Upper lobe of left lung (tissue), 6 donors: ENCODE data around the gene BTD. TPM values are rescaled to one million over a fixed set of nuclear protein-coding genes. Genes with fewer than 3 reads are reported as not detected.

Experiments
- ATAC-seq, 2 donors: fragments of 200-7000 bp; cut with Tn5 transposase; one replicate each; pipeline ENCODE4 v1.9.1; 2022; ENCODE audit warnings: mild to moderate bottlenecking in 2 of 2, moderate library complexity in 2 of 2; ENCODE audit not compliant: low FRiP score in 2 of 2
- DNase-seq, 2 donors: peaks; one replicate each; pipeline ENCODE4 v3.0.0-alpha.2; 2019 to 2020
- H3K27ac ChIP-seq, 4 donors: fragments of 200-600 bp; sonication (generic); one replicate each; pipeline ENCODE4 v1.5.1; 2016 to 2019
- H3K27me3 ChIP-seq, 4 donors: fragments of 200-600 bp; sonication (generic); one replicate each; pipeline ENCODE4 v1.5.1; 2017 to 2019
- H3K36me3 ChIP-seq, 4 donors: fragments of 200-600 bp; sonication (generic); one replicate each; pipeline ENCODE4 v1.5.1; 2016 to 2019
- H3K4me1 ChIP-seq, 4 donors: fragments of 200-600 bp; sonication (generic); one replicate each; pipeline ENCODE4 v1.5.1; 2018 to 2019
- H3K4me3 ChIP-seq, 4 donors: fragments of 200-600 bp; sonication (generic); one replicate each; pipeline ENCODE4 v1.5.1; 2017 to 2019; ENCODE audit warnings: mild to moderate bottlenecking in 2 of 4, moderate library complexity in 1 of 4
- H3K9me3 ChIP-seq, 4 donors: fragments of 200-600 bp; sonication (generic); one replicate each; pipeline ENCODE4 v1.5.1; 2018 to 2019
- EP300 ChIP-seq, 4 donors: sonication (generic); formaldehyde crosslinking; IDR thresholded peaks; one replicate each; pipeline ENCODE4 v1.5.1; 2017; ENCODE audit warnings: antibody characterized with exemption in 4 of 4, control low read depth in 2 of 4
- POLR2A ChIP-seq, 4 donors: fragments of 450-650 bp; IDR thresholded peaks; one replicate each; pipeline ENCODE4 v1.5.1; 2016 to 2017; ENCODE audit warnings: antibody characterized with exemption in 4 of 4, mild to moderate bottlenecking in 2 of 4
- POLR2AphosphoS5 ChIP-seq, 2 donors: sonication (generic); formaldehyde crosslinking; IDR thresholded peaks; one replicate each; pipeline ENCODE4 v1.5.1; 2017; ENCODE audit warnings: antibody characterized with exemption in 2 of 2
- WGBS, 2 donors: methylation state at CpG; one replicate each; pipeline ENCODE4 v1.1.5; 2017 to 2018; 5-methylcytosine and 5-hydroxymethylcytosine counted together
- total RNA-seq, 6 donors: library from RNA; depleted of rRNA in 4 of 6; stranded (reverse); fragments of >200 nt in 4 of 6; gene quantifications; one replicate each; pipeline versions ENCODE4 v1.1.0 to v1.2.1, GENCODE V29; 2016 to 2021
- TF ChIP-seq, protein P1 (sequence below), 6 experiments: fragments of 450-650 bp in 4 of 6; fragments of 200-600 bp in 2 of 6; sonication (generic) in 2 of 6; IDR thresholded peaks; one replicate each; pipeline ENCODE4 v1.5.1; 2016 to 2019; ENCODE audit warnings: antibody characterized with exemption in 6 of 6
- donor health status: DM: no; HTN: no; CAD: no; lungs with moderate emphysema.
- donor health status: DM: no; HTN: yes; CAD: no; lungs with severe emphysema.

The BTD gene
- total RNA-seq, 6 donors from 2014 or later = 6.8 to 32.2 (median 21.8) TPM

DNA sequence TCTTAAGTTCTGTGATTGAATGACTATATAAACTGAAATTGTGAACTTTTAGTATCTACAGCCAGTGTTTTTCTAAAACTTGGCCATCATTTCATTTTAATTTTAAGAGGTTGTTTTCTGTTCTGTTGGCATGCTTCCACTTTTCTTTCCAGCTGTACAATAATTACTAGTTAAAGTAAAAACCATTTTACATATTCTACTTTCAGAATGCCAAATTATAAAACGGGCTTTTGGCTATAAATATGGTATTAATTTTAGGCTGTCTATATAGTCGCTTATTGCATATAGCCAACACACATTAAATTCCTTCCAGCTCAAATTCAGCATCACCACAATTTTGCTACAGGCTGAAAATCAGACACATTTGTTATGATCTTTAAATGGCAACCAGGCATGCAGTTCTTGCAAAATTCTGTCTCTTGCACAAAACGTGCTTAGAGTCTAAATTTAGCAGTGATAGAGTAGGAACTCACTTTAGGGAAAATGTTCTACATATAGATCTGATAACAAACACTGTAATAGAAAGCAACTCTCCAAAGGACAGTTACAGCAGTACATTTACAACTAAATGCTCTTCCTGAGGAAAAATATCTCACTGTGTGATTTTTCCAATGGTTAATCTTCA is 81.1 kb downstream of the BTD start:
- DNase-seq (no peak), ATAC-seq (no peak)
- H3K36me3 ChIP-seq = peaks cover 5 to 38% (median 21%) of the 10 kb centered on the region in 4 donors
- 42 to 58% methylated on average over 3 of the region's 3 CpGs for WGBS, 2 donors
- H3K27ac ChIP-seq = no peak overlapping the region
- H3K4me3 ChIP-seq = no peak overlapping the region
- no peaks in the 10 kb centered on the region for H3K9me3 ChIP-seq
- TF ChIP-seq, protein P1, sequence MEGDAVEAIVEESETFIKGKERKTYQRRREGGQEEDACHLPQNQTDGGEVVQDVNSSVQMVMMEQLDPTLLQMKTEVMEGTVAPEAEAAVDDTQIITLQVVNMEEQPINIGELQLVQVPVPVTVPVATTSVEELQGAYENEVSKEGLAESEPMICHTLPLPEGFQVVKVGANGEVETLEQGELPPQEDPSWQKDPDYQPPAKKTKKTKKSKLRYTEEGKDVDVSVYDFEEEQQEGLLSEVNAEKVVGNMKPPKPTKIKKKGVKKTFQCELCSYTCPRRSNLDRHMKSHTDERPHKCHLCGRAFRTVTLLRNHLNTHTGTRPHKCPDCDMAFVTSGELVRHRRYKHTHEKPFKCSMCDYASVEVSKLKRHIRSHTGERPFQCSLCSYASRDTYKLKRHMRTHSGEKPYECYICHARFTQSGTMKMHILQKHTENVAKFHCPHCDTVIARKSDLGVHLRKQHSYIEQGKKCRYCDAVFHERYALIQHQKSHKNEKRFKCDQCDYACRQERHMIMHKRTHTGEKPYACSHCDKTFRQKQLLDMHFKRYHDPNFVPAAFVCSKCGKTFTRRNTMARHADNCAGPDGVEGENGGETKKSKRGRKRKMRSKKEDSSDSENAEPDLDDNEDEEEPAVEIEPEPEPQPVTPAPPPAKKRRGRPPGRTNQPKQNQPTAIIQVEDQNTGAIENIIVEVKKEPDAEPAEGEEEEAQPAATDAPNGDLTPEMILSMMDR (IDR thresholded peaks at IDR 0.05) = no peak
- TF ChIP-seq EP300 (IDR thresholded peaks at IDR 0.05) = no peak
- TF ChIP-seq POLR2A (IDR thresholded peaks at IDR 0.05) = no peak
- peaks cover 0 to 15% (median 8%) of the 10 kb centered on the region in 4 donors for H3K4me1 ChIP-seq
- no peaks in the 10 kb centered on the region for H3K27me3 ChIP-seq

- H3K4me1 ChIP-seq = peaks cover 0 to 15% (median 8%) of the 10 kb centered on the region in 4 donors
- H3K4me3 ChIP-seq = no peak overlapping the region
- DNase-seq = no peak
- WGBS, 2 donors = 76 to 93% methylated on average over 1 of the region's 1 CpG
- TF ChIP-seq EP300 (IDR thresholded peaks at IDR 0.05) = no peak
- no peaks in the 10 kb centered on the region for H3K9me3 ChIP-seq
- no peaks in the 10 kb centered on the region for H3K27me3 ChIP-seq
- H3K36me3 ChIP-seq = peaks cover 2 to 36% (median 17%) of the 10 kb centered on the region in 4 donors
- ATAC-seq = no peak
- no peak overlapping the region for H3K27ac ChIP-seq
Measured at GRCh38 chr3:15683253-15683652, 81.7 kb downstream of the BTD start.

DNA sequence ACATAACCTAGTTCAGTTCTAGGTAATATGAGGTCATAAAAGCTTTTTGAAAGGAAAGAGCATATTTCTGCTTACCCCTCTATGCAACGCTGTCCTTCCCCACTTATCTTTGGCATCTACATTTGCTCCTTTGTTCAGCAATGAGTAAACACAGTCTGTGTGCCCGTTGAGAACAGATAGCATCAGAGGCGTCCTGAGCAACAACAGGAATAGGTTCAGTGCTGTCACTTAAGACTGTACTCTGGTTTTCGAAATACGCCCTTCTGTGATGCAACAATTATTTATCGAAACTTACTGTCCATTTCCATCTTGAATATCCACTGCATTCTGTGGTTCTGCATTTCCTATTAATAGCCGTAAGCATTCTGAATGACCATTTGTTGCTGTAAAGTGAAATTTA is 84.4 kb downstream of the BTD start:
- Histone ChIP-seq H3K27ac (no peak overlapping the region), H3K4me3 (no peak overlapping the region), H3K4me1 (peaks cover 0 to 15% (median 8%) of the 10 kb centered on the region in 4 donors), H3K27me3 (no peaks in the 10 kb centered on the region), H3K36me3 (peaks cover under 1 to 50% (median 17%) of the 10 kb centered on the region in 4 donors), H3K9me3 (no peaks in the 10 kb centered on the region)
- DNase-seq (no peak), ATAC-seq (no peak)
- TF ChIP-seq, protein P1 (IDR thresholded peaks at IDR 0.05) = no peak
- no peak for TF ChIP-seq POLR2A (IDR thresholded peaks at IDR 0.05)
- TF ChIP-seq POLR2AphosphoS5 (IDR thresholded peaks at IDR 0.05) = no peak
- TF ChIP-seq EP300 (IDR thresholded peaks at IDR 0.05) = peak in 2 of 4 donors; percentile 21 to 58
- 54 to 59% methylated on average over 7 of the region's 7 CpGs for WGBS, 2 donors

GRCh38 chr3:15690230-15690629 is 88.7 kb downstream of the BTD start:
- TF ChIP-seq POLR2AphosphoS5 (IDR thresholded peaks at IDR 0.05) (no peak), EP300 (IDR thresholded peaks at IDR 0.05) (no peak), POLR2A (IDR thresholded peaks at IDR 0.05) (no peak)
- TF ChIP-seq, protein P1 (IDR thresholded peaks at IDR 0.05) = no peak
- peaks cover 0 to 56% (median 11%) of the 10 kb centered on the region in 4 donors for H3K36me3 ChIP-seq

DNA sequence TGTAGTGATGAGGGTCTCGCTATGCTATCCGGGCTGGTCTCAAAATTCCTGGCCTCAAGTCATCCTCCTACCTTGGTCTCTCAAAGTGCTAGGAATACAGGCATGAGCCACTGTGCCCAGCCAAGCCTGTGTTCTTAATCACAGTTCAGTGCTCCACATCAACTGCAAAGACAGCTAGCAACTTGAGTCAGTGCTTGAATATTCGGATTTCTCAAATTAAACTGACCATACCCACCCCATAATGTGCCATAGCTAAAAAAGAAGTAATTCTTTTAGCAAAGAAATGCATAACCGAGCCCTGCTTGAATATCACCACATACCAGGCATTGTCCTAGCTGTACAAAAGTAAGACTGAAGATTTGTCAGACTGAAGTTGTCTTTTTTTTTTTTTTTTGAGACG is 89.2 kb downstream of the BTD start:
- Histone ChIP-seq H3K36me3 (peaks cover 0 to 57% (median 9%) of the 10 kb centered on the region in 4 donors), H3K9me3 (no peaks in the 10 kb centered on the region), H3K27ac (no peak overlapping the region), H3K4me1 (peaks cover 0 to 6% (median 2%) of the 10 kb centered on the region in 4 donors), H3K27me3 (no peaks in the 10 kb centered on the region), H3K4me3 (no peak overlapping the region)
- DNase-seq = no peak
- WGBS, 2 donors = 95 to 96% methylated on average over 5 of the region's 5 CpGs
- no peak for ATAC-seq
- TF ChIP-seq EP300 (IDR thresholded peaks at IDR 0.05) (no peak), POLR2A (IDR thresholded peaks at IDR 0.05) (no peak), POLR2AphosphoS5 (IDR thresholded peaks at IDR 0.05) (no peak)
- TF ChIP-seq, protein P1 (IDR thresholded peaks at IDR 0.05) = no peak

More at GRCh38 chr3:15690230-15690629, 88.7 kb downstream of the BTD start:
- no peak for ATAC-seq
- Histone ChIP-seq H3K27ac (no peak overlapping the region), H3K27me3 (no peaks in the 10 kb centered on the region), H3K4me3 (no peak overlapping the region), H3K4me1 (peaks cover 0 to 6% (median 2%) of the 10 kb centered on the region in 4 donors), H3K9me3 (no peaks in the 10 kb centered on the region)
- WGBS, 2 donors = 80 to 82% methylated on average over 4 of the region's 4 CpGs
- no peak for DNase-seq
